OCI-LY7 (cell line): ENCODE data around the gene ARSD. TPM values are rescaled to one million over a fixed set of nuclear protein-coding genes. Genes with fewer than 3 reads are reported as not detected.
"Not testable (repeated sequence)": the region's sequence is repeated elsewhere in the genome, so short reads cannot be mapped to it uniquely, and the experiment has no call there.

Experiments used
- BruUV-seq: library from RNA; stranded (reverse); fragments of 400-500 nt; replicated peaks from 2 replicates; lab custom pipeline; 2021; lab: Mats Ljungman, UMichigan
- CTCF ChIA-PET: fragments of 300-600 bp; sonication (Branson Sonifier 250); formaldehyde crosslinking; loops from one replicate; lab custom pipeline; 2022; ENCODE audit warnings: antibody characterized with exemption; ENCODE audit not compliant: unreplicated experiment; lab: Charles Lee
- POLR2A ChIA-PET: fragments of 300-600 bp; sonication (Branson Sonifier 250); formaldehyde crosslinking; loops from one replicate; lab custom pipeline; 2022; ENCODE audit warnings: antibody characterized with exemption; lab: Charles Lee
- DNase-seq: peaks from one replicate; pipeline ENCODE4 v3.0.0-alpha.2; 2015; ENCODE audit warnings: low spot score
- H2AFZ ChIP-seq: fragments of 200-600 bp; sonication (generic), shearing (Covaris generic); 2 replicates; pipeline ENCODE4 v1.6.1; 2014; ENCODE audit warnings: mild to moderate bottlenecking, antibody characterized with exemption, low read length, moderate library complexity
- H3K27ac ChIP-seq: fragments of 200-600 bp; sonication (generic); 2 replicates; pipeline ENCODE4 v1.5.1; 2014; ENCODE audit warnings: mixed run types, low read depth, mild to moderate bottlenecking, moderate library complexity, low read length, inconsistent platforms; ENCODE audit not compliant: poor library complexity, severe bottlenecking
- H3K36me3 ChIP-seq: fragments of 200-600 bp; sonication (generic); 2 replicates; pipeline ENCODE4 v1.6.1; 2014; ENCODE audit warnings: mild to moderate bottlenecking, antibody characterized with exemption, low read length, moderate library complexity, mixed read lengths; ENCODE audit not compliant: insufficient read depth
- H3K4me1 ChIP-seq: fragments of 200-600 bp; sonication (generic); 2 replicates; pipeline ENCODE4 v1.5.1; 2014; ENCODE audit warnings: mild to moderate bottlenecking, low read length; ENCODE audit not compliant: insufficient read depth, poor library complexity, severe bottlenecking
- H3K4me2 ChIP-seq: fragments of 200-600 bp; sonication (generic); 2 replicates; pipeline ENCODE4 v1.6.1; 2014; ENCODE audit warnings: mild to moderate bottlenecking, low read length
- H3K4me3 ChIP-seq: fragments of 200-600 bp; sonication (generic); 2 replicates; pipeline ENCODE4 v1.5.1; 2014; ENCODE audit warnings: mild to moderate bottlenecking, low read depth, low read length; ENCODE audit not compliant: poor library complexity, severe bottlenecking
- H3K79me2 ChIP-seq: fragments of 200-600 bp; sonication (generic); 2 replicates; pipeline ENCODE4 v1.6.1; 2016; ENCODE audit warnings: low read depth, mild to moderate bottlenecking, low read length, moderate library complexity, mixed read lengths; ENCODE audit not compliant: insufficient read depth
- H3K9me2 ChIP-seq: fragments of 200-600 bp; sonication (generic); 2 replicates; pipeline ENCODE4 v1.6.1; 2016; ENCODE audit warnings: mild to moderate bottlenecking, low read length, mixed read lengths; ENCODE audit not compliant: insufficient read depth
- H3K9me3 ChIP-seq: fragments of 200-600 bp; sonication (generic); 2 replicates; pipeline ENCODE4 v1.6.1; 2014; ENCODE audit warnings: mild to moderate bottlenecking, mixed run types, low read length, mixed read lengths
- H4K20me1 ChIP-seq: fragments of 200-600 bp; sonication (generic); 2 replicates; pipeline ENCODE4 v1.6.1; 2014; ENCODE audit warnings: mild to moderate bottlenecking, antibody characterized with exemption, low read length, moderate library complexity, mixed read lengths; ENCODE audit not compliant: insufficient read depth
- CTCF ChIP-seq: fragments of 200-600 bp; sonication (generic); conservative IDR thresholded peaks from 2 replicates; pipeline ENCODE4 v1.5.1; 2014; ENCODE audit warnings: mild to moderate bottlenecking, antibody characterized with exemption, low read length, moderate library complexity, mixed read lengths
- EZH2phosphoT487 ChIP-seq: fragments of 200-600 bp; sonication (generic); IDR thresholded peaks from 2 replicates; pipeline ENCODE4 v1.6.1; 2018; ENCODE audit warnings: low read depth, borderline replicate concordance, mild to moderate bottlenecking, mixed run types, antibody characterized with exemption, low read length, moderate library complexity, mixed read lengths
- intact Hi-C: fragments of 100-400 bp; cut with micrococcal nuclease; formaldehyde crosslinking; loops from one replicate; pipeline ENCODE4 v1.10.0; 2022; ENCODE audit not compliant: unreplicated experiment
- total RNA-seq, 2 experiments: library from RNA; depleted of rRNA in 1 of 2; stranded (reverse); fragments of >200 nt in 1 of 2; shearing (Covaris generic) in 1 of 2; gene quantifications; 2 replicates each; pipeline ENCODE4 v1.2.3, GENCODE V29; 2014 to 2022

Gene ARSD
- total RNA-seq, 2 experiments from 2014 or later = not detected

GRCh38 chrX:2897690-2898623, 31.2 kb downstream of the ARSD start:
- POLR2A ChIA-PET = interaction anchor here (0.6 kb wide), 1 partner anchor 794 kb away, joined by 3 read pairs; no protein-coding TSS in a partner anchor
- H3K4me3 ChIP-seq, BruUV-seq, H3K4me1 ChIP-seq, intact Hi-C loops, DNase-seq, H3K4me2 ChIP-seq, H3K9me3 ChIP-seq, H3K79me2 ChIP-seq, H3K27ac ChIP-seq, H2AFZ ChIP-seq, CTCF ChIA-PET, H4K20me1 ChIP-seq, H3K36me3 ChIP-seq, H3K9me2 ChIP-seq: not testable (repeated sequence)

GRCh38 chrX:2897311-2897689, 31.8 kb downstream of the ARSD start:
- Histone ChIP-seq H3K36me3 (no peaks in the 10 kb centered on the region), H2AFZ (no peak overlapping the region), H4K20me1 (no peaks in the 10 kb centered on the region), H3K79me2 (no peaks in the 10 kb centered on the region), H3K27ac (no peak overlapping the region), H3K9me3 (no peaks in the 10 kb centered on the region), H3K4me1 (no peaks in the 10 kb centered on the region), H3K4me2 (no peak overlapping the region), H3K4me3 (no peak overlapping the region), H3K9me2 (no peaks in the 10 kb centered on the region)
- intact Hi-C loops = no loop called here
- no peak for DNase-seq
- no TSS peak for BruUV-seq
- ChIA-PET CTCF (no interaction called here), POLR2A (interaction anchor here (0.6 kb wide), 1 partner anchor 795 kb away, joined by 3 read pairs; no protein-coding TSS in a partner anchor)
- TF ChIP-seq EZH2phosphoT487 (no peak), CTCF (no peak)

GRCh38 chrX:2894885-2895292, 34.2 kb downstream of the ARSD start:
- TF ChIP-seq EZH2phosphoT487 (no peak), CTCF (no peak)
- CTCF ChIA-PET = no interaction called here
- Histone ChIP-seq H3K9me2 (no peaks in the 10 kb centered on the region), H4K20me1 (no peaks in the 10 kb centered on the region), H3K79me2 (no peaks in the 10 kb centered on the region), H3K9me3 (no peaks in the 10 kb centered on the region), H3K4me2 (no peak overlapping the region), H2AFZ (no peak overlapping the region), H3K4me1 (no peaks in the 10 kb centered on the region), H3K36me3 (no peaks in the 10 kb centered on the region), H3K27ac (no peak overlapping the region), H3K4me3 (no peak overlapping the region)
- POLR2A ChIA-PET = no interaction called here
- no TSS peak for BruUV-seq
- intact Hi-C loops = no loop called here
- no peak for DNase-seq
